HUES64 (cell line): ENCODE data around the gene TMCC1.
"Not testable (repeated sequence)": the region's sequence is repeated elsewhere in the genome, so short reads cannot be mapped to it uniquely, and the experiment has no call there.

Experiments used
- H3K27ac ChIP-seq: 2 replicates; pipeline ENCODE4 v1.7.0; 2013; ENCODE audit warnings: low read depth, low read length, inconsistent platforms
- H3K27me3 ChIP-seq: 2 replicates; pipeline ENCODE4 v1.6.1; 2013; ENCODE audit warnings: mild to moderate bottlenecking, low read length; ENCODE audit not compliant: insufficient read depth
- H3K36me3 ChIP-seq: 2 replicates; pipeline ENCODE4 v1.6.1; 2013; ENCODE audit warnings: mild to moderate bottlenecking, low read length; ENCODE audit not compliant: insufficient read depth
- H3K4me1 ChIP-seq: 2 replicates; pipeline ENCODE4 v1.6.1; 2013; ENCODE audit warnings: mild to moderate bottlenecking, low read length, moderate library complexity; ENCODE audit not compliant: insufficient read depth
- H3K4me3 ChIP-seq: 2 replicates; pipeline ENCODE4 v1.5.1; 2013; ENCODE audit warnings: mild to moderate bottlenecking, low read length, moderate library complexity
- H3K9ac ChIP-seq: 2 replicates; pipeline ENCODE4 v1.6.1; 2013; ENCODE audit warnings: mild to moderate bottlenecking, low read depth, low read length
- H3K9me3 ChIP-seq: 2 replicates; pipeline ENCODE4 v1.6.1; 2013; ENCODE audit warnings: low read depth, low read length; ENCODE audit not compliant: insufficient read depth
- WGBS: fragments of 150-250, 120-280 bp; methylation state at CpG from one replicate; pipeline ENCODE4 v1.1.7; 2013; ENCODE audit warnings: missing lambda C conversion rate; 5-methylcytosine and 5-hydroxymethylcytosine counted together

TMCC1 gene

DNA sequence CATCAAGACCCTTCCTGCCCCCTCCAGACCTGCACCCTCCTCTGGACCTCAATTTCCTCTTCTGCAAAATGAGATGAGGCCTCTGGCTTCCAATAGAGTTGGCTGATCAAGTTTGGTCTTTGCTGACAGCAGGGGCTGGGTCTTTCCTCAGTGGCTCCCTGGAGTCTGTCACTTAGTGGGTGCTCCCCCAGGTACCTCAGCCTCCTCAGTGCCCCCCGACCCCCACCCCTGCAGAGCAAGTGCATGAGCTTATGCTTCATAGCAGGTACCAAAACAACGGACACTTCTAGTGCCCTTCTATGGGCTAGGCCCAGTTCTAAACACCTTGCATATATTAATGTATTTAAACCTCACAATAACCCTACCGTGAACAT is 280.2 kb downstream of the TMCC1 start:
- no peaks in the 10 kb centered on the region for H3K27me3 ChIP-seq
- no peak overlapping the region for H3K4me3 ChIP-seq
- H3K9me3 ChIP-seq: no peaks in the 10 kb centered on the region
- 77% methylated on average over 3 of the region's 3 CpGs for WGBS
- H3K36me3 ChIP-seq: no peaks in the 10 kb centered on the region
- H3K27ac ChIP-seq: no peak overlapping the region
- H3K4me1 ChIP-seq: peaks cover 16% of the 10 kb centered on the region
- no peak overlapping the region for H3K9ac ChIP-seq

DNA sequence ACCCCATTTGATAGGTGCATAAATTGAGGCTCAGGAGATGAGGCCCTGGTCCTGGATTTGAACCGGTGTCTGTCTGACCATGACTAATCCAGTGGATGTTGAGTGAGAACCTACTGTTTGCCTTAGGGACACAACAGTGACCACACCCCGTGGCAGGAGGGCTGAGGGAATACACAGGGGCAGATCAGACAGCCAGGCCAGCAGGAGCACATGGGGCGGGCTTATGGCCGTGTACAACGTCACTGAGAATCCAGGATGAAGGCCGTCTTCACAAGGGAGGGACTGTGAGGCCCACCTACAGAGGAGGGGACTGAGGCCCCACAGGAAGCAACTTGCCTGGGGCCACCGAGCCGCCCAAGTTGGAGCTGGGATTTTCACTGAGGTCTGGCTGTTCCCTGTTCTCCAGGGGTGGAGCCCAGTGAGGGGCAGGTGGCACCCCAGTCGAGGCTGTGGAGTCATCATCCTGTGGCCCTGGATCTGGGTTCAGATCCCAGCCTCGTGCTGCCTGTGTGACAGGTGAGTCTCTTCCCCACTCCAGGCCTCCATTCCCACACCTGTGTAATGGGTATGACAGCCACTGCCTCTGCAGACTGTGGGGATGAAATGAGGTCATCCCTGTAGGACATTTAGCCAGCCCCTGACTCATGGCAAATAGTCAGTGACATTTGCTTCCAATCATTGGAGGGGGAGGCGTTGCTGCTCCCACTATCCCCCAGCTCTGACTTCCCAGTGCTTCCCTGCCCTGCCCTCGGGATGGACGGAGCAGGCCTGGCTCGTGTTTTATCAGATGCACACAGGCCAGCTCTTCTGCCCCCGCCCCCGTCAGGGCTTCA is 280.8 kb downstream of the TMCC1 start:
- Histone ChIP-seq H3K27me3 (peaks cover under 1% of the 10 kb centered on the region; the same call in 1 of the 2 replicates), H3K27ac (peak overlapping the region; percentile 61; the same call in 1 of the 2 replicates), H3K9ac (no peak overlapping the region; the same call in 1 of the 2 replicates), H3K9me3 (no peaks in the 10 kb centered on the region), H3K4me3 (no peak overlapping the region), H3K4me1 (peaks cover 17% of the 10 kb centered on the region), H3K36me3 (no peaks in the 10 kb centered on the region)
- 69% methylated on average over 16 of the region's 16 CpGs for WGBS

DNA sequence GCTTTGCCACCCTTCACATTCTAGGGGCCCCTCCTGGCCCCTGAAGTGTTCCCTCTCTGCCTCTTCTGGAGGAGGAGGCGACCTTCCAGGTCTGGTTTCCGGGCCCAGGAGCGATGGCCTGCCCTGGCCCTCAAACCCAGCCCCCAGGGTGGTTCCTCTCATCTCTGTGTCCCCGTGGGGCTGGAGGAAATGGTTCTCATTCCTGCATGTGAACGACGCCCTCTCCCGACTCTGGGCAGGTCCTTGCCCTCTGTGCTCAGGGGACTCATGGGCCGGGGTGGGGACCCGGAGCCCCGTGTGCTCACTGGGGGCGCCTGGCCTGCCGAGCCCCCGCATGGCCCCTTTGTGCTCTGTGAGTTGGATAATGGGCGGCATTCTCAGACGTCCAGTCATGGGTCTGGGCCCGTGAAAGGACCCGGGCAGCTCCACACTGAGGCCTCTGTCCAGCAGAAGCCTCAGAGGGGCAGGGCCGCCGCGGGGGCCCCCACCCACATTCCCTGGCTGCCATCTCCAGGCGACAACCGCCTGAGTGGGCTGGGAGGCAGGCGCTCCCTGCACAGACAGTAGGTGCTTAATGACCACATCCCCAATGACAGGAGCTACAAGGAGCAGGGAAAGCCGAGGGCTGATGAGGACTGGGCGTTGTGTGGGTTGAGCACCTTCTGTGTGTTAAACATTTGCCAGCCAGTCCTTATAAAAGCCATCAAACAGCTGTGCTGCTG is 281.5 kb downstream of the TMCC1 start:
- Histone ChIP-seq H3K36me3 (no peaks in the 10 kb centered on the region), H3K9me3 (no peaks in the 10 kb centered on the region), H3K4me1 (peaks cover 17% of the 10 kb centered on the region), H3K27ac (peak overlapping the region; percentile 61), H3K4me3 (no peak overlapping the region), H3K27me3 (peaks cover 3% of the 10 kb centered on the region; the same call in 1 of the 2 replicates), H3K9ac (peak overlapping the region; percentile 58; the same call in 1 of the 2 replicates)
- 32% methylated on average over 25 of the region's 25 CpGs for WGBS

DNA sequence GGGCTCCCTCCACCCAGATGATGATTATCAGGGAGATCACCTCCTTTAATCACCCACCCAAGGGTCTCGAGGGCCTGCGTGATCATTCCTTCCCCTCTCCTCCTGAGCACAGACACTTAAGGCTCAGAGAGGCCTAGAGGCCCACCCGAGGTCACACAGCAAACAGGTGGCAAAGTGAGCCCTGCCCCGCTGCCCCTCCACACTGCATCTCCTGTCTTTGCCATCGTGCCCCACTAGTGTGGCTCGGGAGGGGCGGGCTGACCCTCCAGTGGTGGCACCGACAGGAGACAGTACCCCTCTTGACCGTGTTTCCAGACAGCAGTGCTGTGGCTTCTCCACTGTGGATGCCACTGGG is 282.1 kb downstream of the TMCC1 start:
- Histone ChIP-seq H3K4me3 (no peak overlapping the region), H3K4me1 (peaks cover 17% of the 10 kb centered on the region), H3K27ac (peak overlapping the region; percentile 56), H3K36me3 (no peaks in the 10 kb centered on the region), H3K9me3 (no peaks in the 10 kb centered on the region), H3K27me3 (peaks cover 3% of the 10 kb centered on the region; the same call in 1 of the 2 replicates), H3K9ac (peak overlapping the region; percentile 58; the same call in 1 of the 2 replicates)
- WGBS: 86% methylated on average over 9 of the region's 9 CpGs

DNA sequence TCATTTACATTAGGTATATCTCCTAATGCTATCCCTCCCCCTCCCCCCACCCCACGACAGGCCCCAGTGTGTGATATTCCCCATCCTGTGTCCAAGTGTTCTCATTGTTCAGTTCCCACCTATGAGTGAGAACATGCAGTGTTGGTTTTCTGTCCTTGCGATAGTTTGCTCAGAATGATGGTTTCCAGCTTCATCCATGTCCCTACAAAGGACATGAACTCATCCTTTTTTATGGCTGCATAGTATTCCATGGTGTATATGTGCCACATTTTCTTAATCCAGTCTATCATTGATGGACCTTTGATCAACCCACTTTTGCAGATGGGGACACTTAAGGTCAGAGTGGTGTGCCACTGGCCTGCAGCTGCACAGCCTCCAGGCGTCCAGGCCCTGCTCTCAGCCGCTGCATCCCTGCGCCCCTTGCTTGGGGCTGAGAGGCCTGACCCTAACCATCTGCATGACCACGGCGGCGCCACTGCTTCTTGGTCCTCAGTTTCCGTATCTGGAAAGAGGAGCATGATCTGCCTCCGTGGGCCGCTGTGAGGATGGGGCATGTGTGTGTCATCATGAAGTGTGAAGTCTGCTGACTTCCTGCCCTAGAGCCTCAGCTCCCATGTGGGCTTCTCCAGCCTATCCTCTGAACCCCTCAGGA is 282.6 kb downstream of the TMCC1 start:
- peaks cover 17% of the 10 kb centered on the region for H3K4me1 ChIP-seq
- not testable (repeated sequence) for H3K9ac ChIP-seq

DNA sequence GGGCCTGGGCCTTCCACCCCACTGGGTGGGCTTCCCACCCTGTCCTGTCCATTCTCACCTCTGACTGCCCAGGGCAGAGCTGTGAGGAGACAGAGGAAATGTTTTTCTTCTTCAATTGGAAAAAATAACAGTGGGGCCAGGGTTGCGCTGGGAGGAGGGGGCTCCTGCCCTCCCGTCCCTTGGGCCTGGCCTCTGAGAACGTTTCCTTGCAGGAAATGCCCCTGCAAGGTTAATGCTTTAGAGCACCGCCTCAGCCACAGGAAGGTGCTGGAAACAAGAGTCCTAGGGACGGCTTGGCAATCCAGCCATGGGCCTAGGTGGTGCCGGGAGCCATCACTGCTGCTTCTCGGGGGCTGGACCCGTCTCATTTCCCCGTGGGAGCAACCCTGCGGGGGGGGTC is 283.2 kb downstream of the TMCC1 start:
- no peak overlapping the region for H3K4me3 ChIP-seq
- H3K9ac ChIP-seq: no peak overlapping the region
- no peaks in the 10 kb centered on the region for H3K9me3 ChIP-seq
- WGBS: 55% methylated on average over 10 of the region's 10 CpGs
- H3K36me3 ChIP-seq: no peaks in the 10 kb centered on the region
- H3K4me1 ChIP-seq: peaks cover 17% of the 10 kb centered on the region
- no peak overlapping the region for H3K27ac ChIP-seq
- H3K27me3 ChIP-seq: peaks cover 14% of the 10 kb centered on the region

More for the DNA sequence above, 282.6 kb downstream of the TMCC1 start:
- WGBS: 90% methylated on average over 9 of the region's 11 CpGs
- not testable (repeated sequence) for H3K27me3 ChIP-seq, H3K27ac ChIP-seq, H3K36me3 ChIP-seq, H3K4me3 ChIP-seq, H3K9me3 ChIP-seq

DNA sequence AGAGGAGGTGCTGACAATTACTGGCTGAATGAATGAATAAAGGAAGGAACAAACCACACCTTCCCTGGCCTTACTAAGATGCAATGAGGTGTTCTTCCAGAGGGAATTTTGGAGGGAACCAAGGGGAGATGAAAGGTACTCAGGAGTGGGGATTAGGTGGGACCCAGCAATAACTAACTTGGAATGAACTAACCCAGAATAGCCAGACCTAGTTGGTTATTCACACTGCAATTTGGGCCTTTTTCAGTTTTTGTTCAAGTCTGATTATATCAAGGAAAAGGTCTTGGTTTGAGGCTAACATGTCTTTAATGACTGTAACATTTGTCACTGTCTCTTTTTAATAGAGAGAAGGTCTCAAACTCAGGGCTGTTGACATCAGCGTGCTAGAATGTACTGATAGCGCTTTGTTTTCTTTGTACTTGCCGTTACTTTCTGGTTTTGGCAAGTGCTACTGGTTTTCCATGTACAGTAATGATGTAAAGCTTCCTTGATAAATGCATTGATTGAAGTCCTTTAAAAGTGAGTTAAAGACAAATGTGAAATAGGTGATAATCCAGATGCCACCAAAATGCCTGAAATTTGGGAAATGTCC is 283.8 kb downstream of the TMCC1 start:
- Histone ChIP-seq H3K9ac (no peak overlapping the region), H3K36me3 (no peaks in the 10 kb centered on the region), H3K4me3 (no peak overlapping the region), H3K4me1 (peaks cover 19% of the 10 kb centered on the region), H3K27me3 (peaks cover 19% of the 10 kb centered on the region), H3K9me3 (no peaks in the 10 kb centered on the region), H3K27ac (no peak overlapping the region)
- 86% methylated on average over 3 of the region's 3 CpGs for WGBS

DNA sequence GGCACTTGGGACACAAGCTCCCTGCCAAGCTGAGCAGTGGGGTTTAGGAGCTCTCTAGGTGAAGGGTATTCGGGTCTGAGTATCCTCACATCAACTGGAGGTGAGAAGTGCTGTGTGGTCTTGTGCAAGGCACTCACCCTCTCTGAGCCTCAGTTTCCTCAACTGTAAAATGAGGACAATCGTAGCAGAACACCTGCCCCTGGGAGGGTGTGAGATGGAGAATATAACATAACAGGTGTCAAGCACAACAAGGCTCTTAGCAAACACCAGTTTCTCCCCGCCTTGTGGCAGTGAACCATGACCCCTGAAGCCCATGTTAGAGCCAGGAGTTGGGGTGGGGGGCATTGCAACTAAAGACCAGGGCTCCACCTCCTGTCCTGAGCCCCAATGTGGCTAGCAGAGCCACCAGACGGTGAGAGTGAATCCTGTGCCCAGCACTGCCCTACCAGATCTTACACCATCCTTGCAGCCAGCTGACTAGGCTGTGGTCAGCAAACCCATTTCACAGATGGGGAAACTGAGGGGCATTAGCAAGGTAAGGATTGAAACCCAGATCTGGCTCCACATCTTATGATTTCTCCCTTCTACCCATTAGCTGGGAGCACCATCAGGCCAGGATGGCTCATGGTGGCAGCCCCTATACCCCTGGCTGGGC is 284.4 kb downstream of the TMCC1 start:
- Histone ChIP-seq H3K36me3 (no peaks in the 10 kb centered on the region), H3K27ac (no peak overlapping the region), H3K9me3 (no peaks in the 10 kb centered on the region), H3K4me1 (peaks cover 23% of the 10 kb centered on the region), H3K4me3 (no peak overlapping the region), H3K27me3 (peaks cover 24% of the 10 kb centered on the region), H3K9ac (no peak overlapping the region)
- 84% methylated on average over 4 of the region's 4 CpGs for WGBS

DNA sequence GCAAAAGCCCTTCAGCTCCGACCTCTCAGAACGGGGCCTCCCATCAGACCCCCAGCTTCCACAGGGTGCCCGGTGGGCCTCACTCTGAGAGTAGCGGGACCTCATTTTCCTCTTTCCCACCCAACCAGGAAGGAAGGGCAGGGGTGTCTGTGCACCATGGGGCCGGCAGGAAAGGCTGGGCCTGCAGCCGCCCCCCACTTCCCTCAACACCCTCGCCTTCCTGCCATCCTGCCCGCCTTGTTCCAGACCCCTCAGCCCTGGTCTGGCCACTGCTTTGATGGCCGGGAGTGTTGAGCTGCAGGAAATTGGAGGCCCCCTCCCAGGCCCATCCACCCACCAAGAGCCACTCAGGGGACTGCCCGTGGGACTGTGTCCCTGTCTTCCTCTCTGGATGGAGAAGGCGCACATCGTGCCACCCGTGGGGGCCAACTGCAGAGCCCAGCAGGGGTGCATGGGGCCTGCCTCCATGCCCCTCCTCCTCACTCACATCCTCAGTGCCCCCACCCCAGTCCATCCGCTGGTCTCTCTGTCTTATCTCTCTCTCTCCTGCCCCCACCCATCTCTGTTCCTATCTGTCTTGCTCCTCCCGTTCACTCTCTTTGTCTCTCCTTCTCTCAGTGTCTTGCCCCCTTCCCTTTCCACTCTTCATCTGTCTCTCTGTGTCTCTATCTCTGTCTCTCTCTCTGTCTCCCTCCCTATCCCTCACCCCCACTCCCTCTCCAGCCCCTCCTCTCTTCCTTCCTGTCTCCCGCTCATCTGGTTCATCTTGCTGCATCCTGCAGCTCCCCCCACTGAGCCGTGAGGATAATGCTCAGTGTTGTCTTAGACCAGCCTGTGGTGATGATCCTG is 285.2 kb downstream of the TMCC1 start:
- H3K4me3 ChIP-seq: no peak overlapping the region
- peaks cover 28% of the 10 kb centered on the region for H3K4me1 ChIP-seq
- H3K27ac ChIP-seq: no peak overlapping the region
- no peaks in the 10 kb centered on the region for H3K9me3 ChIP-seq
- peaks cover 24% of the 10 kb centered on the region for H3K27me3 ChIP-seq
- H3K36me3 ChIP-seq: no peaks in the 10 kb centered on the region
- H3K9ac ChIP-seq: no peak overlapping the region
- 60% methylated on average over 17 of the region's 17 CpGs for WGBS
